ENCODE measurements around the gene PARVB.

PARVB gene

GRCh38 chr22:44112191-44112590 lies 88.1 kb downstream of the PARVB start:
- no peaks in the 10 kb centered on the region for H3K36me3 ChIP-seq (ENCODE audit: insufficient read depth, low read length)
- no peaks in the 10 kb centered on the region for H3K27me3 ChIP-seq (ENCODE audit: insufficient read depth, low read length)
- no peaks in the 10 kb centered on the region for H3K79me2 ChIP-seq (ENCODE audit: control insufficient read depth, insufficient read depth, low read length, unreplicated experiment)
- H2AFZ ChIP-seq (ENCODE audit: low read length, unreplicated experiment), result no peak overlapping the region
- H3K27ac ChIP-seq (ENCODE audit: low read depth, low read length), result no peak overlapping the region
- no peaks in the 10 kb centered on the region for H3K4me1 ChIP-seq (ENCODE audit: control insufficient read depth, insufficient read depth, low read length, unreplicated experiment)
- H3K4me3 ChIP-seq (ENCODE audit: low read depth, low read length), result no peak overlapping the region

DNA sequence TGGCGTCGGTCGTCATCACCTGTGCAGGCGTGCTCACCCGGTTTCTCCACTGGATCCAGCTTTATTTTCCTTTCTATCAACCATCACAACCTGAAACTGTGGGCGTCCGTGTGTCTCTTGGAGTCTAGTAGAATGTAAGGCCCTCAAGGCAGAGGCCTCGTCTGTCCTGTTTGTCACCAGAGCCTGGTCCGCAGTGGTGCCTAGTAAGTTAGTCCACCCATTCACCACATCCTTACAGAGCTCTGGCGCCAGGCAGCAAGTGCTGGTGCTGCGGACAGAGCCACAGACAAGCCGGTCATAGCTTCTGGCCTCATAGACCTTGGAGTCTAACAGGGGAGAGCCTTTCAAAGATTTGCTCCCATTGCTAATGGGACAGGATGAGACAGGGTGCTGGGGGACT lies 92.2 kb downstream of the PARVB start:
- Histone ChIP-seq H3K4me3 (ENCODE audit: low read depth, low read length) (no peak overlapping the region), H3K4me1 (ENCODE audit: control insufficient read depth, insufficient read depth, low read length, unreplicated experiment) (no peaks in the 10 kb centered on the region), H3K27me3 (ENCODE audit: insufficient read depth, low read length) (no peaks in the 10 kb centered on the region), H3K36me3 (ENCODE audit: insufficient read depth, low read length) (no peaks in the 10 kb centered on the region), H2AFZ (ENCODE audit: low read length, unreplicated experiment) (no peak overlapping the region), H3K79me2 (ENCODE audit: control insufficient read depth, insufficient read depth, low read length, unreplicated experiment) (no peaks in the 10 kb centered on the region), H3K27ac (ENCODE audit: low read depth, low read length) (no peak overlapping the region)

DNA sequence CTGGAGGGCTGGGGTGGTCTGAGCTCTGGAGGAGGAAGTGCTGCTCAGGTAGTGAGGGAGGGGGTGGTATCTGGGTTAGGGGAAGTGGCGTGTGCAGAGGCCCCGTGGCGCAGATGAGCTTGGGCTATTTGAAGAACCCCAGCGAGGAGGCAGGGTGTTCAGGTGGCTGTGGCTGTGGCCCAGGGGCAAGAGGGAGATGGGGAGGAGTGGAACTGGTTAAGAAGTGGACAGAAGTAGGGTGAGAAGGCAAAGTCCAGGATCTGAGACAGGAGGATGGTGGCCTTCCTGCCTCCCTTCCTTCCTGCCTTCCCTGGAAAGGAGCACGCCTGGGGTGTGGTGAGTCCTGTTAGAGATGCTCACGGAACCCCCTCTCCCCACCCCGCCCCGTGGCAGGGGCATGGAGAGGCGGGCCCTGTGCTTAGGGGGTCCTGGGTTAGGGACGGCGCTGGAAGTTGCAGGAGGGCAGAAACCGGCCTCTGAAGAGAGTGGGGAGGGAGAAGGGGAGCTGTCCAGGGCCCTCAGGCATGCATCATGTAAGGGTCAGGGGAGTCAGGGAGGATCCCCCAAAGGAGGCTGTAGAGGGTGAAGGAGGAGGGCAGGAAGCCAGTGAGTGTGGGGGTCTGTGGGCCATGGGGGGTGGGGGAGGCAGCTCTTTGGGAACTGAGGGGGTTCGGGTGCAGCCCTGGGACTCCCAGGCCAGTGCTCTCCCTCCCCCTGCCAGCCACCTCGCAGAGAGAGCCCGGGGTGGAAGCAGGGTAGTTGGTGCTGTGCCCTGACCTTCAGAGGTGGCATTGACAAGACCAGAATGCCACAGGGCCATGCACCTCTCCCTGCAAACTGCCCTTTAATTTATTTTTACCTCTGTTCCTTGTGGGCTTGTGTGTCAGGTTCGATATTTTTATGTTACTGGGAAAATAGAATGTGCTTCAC lies 92.9 kb downstream of the PARVB start:
- Histone ChIP-seq H3K4me3 (ENCODE audit: low read depth, low read length) (no peak overlapping the region), H3K36me3 (ENCODE audit: insufficient read depth, low read length) (no peaks in the 10 kb centered on the region), H3K27ac (ENCODE audit: low read depth, low read length) (no peak overlapping the region), H3K4me1 (ENCODE audit: control insufficient read depth, insufficient read depth, low read length, unreplicated experiment) (no peaks in the 10 kb centered on the region), H2AFZ (ENCODE audit: low read length, unreplicated experiment) (no peak overlapping the region), H3K27me3 (ENCODE audit: insufficient read depth, low read length) (no peaks in the 10 kb centered on the region), H3K79me2 (ENCODE audit: control insufficient read depth, insufficient read depth, low read length, unreplicated experiment) (no peaks in the 10 kb centered on the region)

DNA sequence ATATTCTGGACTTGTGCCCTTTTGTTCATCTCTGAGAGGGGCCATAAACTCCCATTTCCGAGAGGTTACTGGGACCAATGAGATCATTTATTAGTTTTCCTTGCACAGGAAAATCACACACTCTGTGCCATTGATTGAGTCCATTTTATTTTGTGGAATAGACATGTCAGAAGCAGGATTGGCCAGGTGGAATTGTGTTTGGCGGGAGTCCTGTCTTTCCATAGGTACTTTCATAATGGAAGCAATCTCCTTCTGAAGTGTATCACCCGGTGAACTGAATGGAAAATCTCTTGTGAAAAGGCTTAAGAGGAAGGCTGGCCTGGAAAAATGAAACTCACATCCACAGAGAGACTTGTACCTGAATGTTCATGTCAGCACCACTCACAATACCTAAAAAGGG lies 93.6 kb downstream of the PARVB start:
- H3K36me3 ChIP-seq (ENCODE audit: insufficient read depth, low read length), result no peaks in the 10 kb centered on the region
- no peak overlapping the region for H3K27ac ChIP-seq (ENCODE audit: low read depth, low read length)

DNA sequence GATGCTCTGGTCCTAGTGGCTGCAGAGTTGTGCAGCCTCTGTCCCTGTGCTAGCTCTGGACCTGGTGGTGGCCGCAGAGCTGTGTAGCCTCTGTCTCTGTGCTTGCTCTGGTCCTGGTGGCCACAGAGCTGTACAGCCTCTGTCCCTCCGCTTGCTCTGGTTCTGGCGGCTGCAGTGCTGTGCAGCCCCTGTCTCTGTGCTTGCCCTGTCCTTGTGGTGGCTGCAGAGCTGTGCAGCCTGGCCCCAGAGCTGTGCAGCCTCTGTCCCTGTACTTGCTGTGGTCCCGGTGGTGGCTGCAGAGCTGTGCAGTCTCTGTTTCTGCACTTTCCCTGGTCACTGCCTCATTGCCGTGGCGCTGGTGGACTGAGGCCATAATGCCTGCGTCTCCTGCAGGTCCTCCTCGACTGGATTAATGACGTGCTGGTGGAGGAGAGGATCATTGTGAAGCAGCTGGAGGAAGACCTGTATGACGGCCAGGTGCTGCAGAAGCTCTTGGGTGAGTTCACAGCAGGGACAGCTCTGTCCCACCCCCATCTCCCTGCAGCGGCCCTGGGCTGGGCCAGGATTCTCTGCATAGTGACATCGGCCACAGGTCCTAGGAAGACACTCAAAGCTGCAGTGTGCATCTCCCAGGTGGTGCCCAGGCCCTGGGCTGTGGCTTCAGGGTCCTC lies 94.7 kb downstream of the PARVB start:
- Histone ChIP-seq H3K4me3 (ENCODE audit: low read depth, low read length) (no peak overlapping the region), H2AFZ (ENCODE audit: low read length, unreplicated experiment) (no peak overlapping the region), H3K27me3 (ENCODE audit: insufficient read depth, low read length) (no peaks in the 10 kb centered on the region), H3K4me1 (ENCODE audit: control insufficient read depth, insufficient read depth, low read length, unreplicated experiment) (no peaks in the 10 kb centered on the region), H3K36me3 (ENCODE audit: insufficient read depth, low read length) (no peaks in the 10 kb centered on the region), H3K27ac (ENCODE audit: low read depth, low read length) (no peak overlapping the region), H3K79me2 (ENCODE audit: control insufficient read depth, insufficient read depth, low read length, unreplicated experiment) (no peaks in the 10 kb centered on the region)

More for the DNA sequence above, 93.6 kb downstream of the PARVB start:
- no peak overlapping the region for H2AFZ ChIP-seq (ENCODE audit: low read length, unreplicated experiment)
- H3K4me3 ChIP-seq (ENCODE audit: low read depth, low read length), result no peak overlapping the region
- no peaks in the 10 kb centered on the region for H3K4me1 ChIP-seq (ENCODE audit: control insufficient read depth, insufficient read depth, low read length, unreplicated experiment)
- no peaks in the 10 kb centered on the region for H3K27me3 ChIP-seq (ENCODE audit: insufficient read depth, low read length)
- no peaks in the 10 kb centered on the region for H3K79me2 ChIP-seq (ENCODE audit: control insufficient read depth, insufficient read depth, low read length, unreplicated experiment)

GRCh38 chr22:44119669-44120313 lies 95.7 kb downstream of the PARVB start:
- H3K36me3 ChIP-seq (ENCODE audit: insufficient read depth, low read length), result no peaks in the 10 kb centered on the region
- no peaks in the 10 kb centered on the region for H3K4me1 ChIP-seq (ENCODE audit: control insufficient read depth, insufficient read depth, low read length, unreplicated experiment)
- H3K79me2 ChIP-seq (ENCODE audit: control insufficient read depth, insufficient read depth, low read length, unreplicated experiment), result no peaks in the 10 kb centered on the region
- no peak overlapping the region for H3K4me3 ChIP-seq (ENCODE audit: low read depth, low read length)
- no peaks in the 10 kb centered on the region for H3K27me3 ChIP-seq (ENCODE audit: insufficient read depth, low read length)
- H2AFZ ChIP-seq (ENCODE audit: low read length, unreplicated experiment), result no peak overlapping the region
- no peak overlapping the region for H3K27ac ChIP-seq (ENCODE audit: low read depth, low read length)

GRCh38 chr22:44120314-44120704 lies 96.2 kb downstream of the PARVB start:
- Histone ChIP-seq H3K4me3 (ENCODE audit: low read depth, low read length) (no peak overlapping the region), H2AFZ (ENCODE audit: low read length, unreplicated experiment) (no peak overlapping the region), H3K79me2 (ENCODE audit: control insufficient read depth, insufficient read depth, low read length, unreplicated experiment) (no peaks in the 10 kb centered on the region), H3K36me3 (ENCODE audit: insufficient read depth, low read length) (no peaks in the 10 kb centered on the region), H3K4me1 (ENCODE audit: control insufficient read depth, insufficient read depth, low read length, unreplicated experiment) (no peaks in the 10 kb centered on the region), H3K27me3 (ENCODE audit: insufficient read depth, low read length) (no peaks in the 10 kb centered on the region), H3K27ac (ENCODE audit: low read depth, low read length) (no peak overlapping the region)

DNA sequence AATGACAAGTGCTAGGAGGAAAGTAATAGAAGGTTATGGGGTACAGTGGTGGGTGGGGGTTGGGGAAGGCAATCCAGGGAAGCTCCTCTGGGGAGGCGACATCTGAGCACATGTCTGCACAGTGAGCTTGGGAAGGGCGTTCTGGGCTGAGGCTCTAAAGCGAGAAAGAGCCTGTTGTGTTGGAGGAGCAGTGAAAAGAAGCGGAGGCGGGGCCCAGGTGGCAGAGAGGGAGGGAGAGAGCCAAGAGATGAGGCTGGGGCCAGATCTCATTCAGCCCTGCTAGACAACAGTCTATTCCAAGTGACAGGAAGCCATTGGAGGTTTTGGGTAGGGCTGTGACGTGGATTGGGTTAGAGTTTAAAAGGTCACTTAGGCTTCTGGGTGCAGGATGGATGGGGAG lies 101.3 kb downstream of the PARVB start:
- Histone ChIP-seq H3K27ac (ENCODE audit: low read depth, low read length) (no peak overlapping the region), H3K4me3 (ENCODE audit: low read depth, low read length) (no peak overlapping the region), H3K36me3 (ENCODE audit: insufficient read depth, low read length) (no peaks in the 10 kb centered on the region), H2AFZ (ENCODE audit: low read length, unreplicated experiment) (no peak overlapping the region), H3K4me1 (ENCODE audit: control insufficient read depth, insufficient read depth, low read length, unreplicated experiment) (no peaks in the 10 kb centered on the region), H3K79me2 (ENCODE audit: control insufficient read depth, insufficient read depth, low read length, unreplicated experiment) (no peaks in the 10 kb centered on the region), H3K27me3 (ENCODE audit: insufficient read depth, low read length) (no peaks in the 10 kb centered on the region)

- no peaks in the 10 kb centered on the region for H3K79me2 ChIP-seq (ENCODE audit: control insufficient read depth, insufficient read depth, low read length, unreplicated experiment)
- no peaks in the 10 kb centered on the region for H3K4me1 ChIP-seq (ENCODE audit: control insufficient read depth, insufficient read depth, low read length, unreplicated experiment)
- no peaks in the 10 kb centered on the region for H3K27me3 ChIP-seq (ENCODE audit: insufficient read depth, low read length)
- H3K36me3 ChIP-seq (ENCODE audit: insufficient read depth, low read length), result no peaks in the 10 kb centered on the region
- H3K4me3 ChIP-seq (ENCODE audit: low read depth, low read length), result no peak overlapping the region
- no peak overlapping the region for H3K27ac ChIP-seq (ENCODE audit: low read depth, low read length)
- no peak overlapping the region for H2AFZ ChIP-seq (ENCODE audit: low read length, unreplicated experiment)
These were observed 102.7 kb downstream of the PARVB start for GRCh38 chr22:44126807-44127206.

DNA sequence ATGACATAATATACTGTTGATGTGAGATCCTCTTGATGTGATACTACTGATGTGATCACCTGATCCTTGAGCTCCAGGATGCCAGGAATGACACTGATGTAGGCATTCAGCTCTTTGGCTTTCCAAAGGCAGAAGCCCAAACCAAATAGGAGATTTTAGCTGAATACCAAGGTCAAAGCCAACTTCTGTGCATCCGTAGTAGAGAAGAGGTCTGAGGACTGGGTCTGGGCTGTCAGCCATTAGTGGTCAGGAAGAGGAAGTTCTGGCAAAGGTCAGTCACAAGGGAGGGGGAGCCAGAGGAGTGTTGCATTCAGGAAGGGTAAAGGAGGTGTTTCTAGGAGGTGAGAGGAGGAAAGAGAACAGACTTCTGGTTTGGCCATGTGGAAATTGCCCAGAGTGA lies 103.3 kb downstream of the PARVB start:
- Histone ChIP-seq H3K4me3 (ENCODE audit: low read depth, low read length) (no peak overlapping the region), H3K36me3 (ENCODE audit: insufficient read depth, low read length) (no peaks in the 10 kb centered on the region), H3K27ac (ENCODE audit: low read depth, low read length) (no peak overlapping the region), H3K79me2 (ENCODE audit: control insufficient read depth, insufficient read depth, low read length, unreplicated experiment) (no peaks in the 10 kb centered on the region), H2AFZ (ENCODE audit: low read length, unreplicated experiment) (no peak overlapping the region), H3K27me3 (ENCODE audit: insufficient read depth, low read length) (no peaks in the 10 kb centered on the region), H3K4me1 (ENCODE audit: control insufficient read depth, insufficient read depth, low read length, unreplicated experiment) (no peaks in the 10 kb centered on the region)

All from ACC112 (cell line).